GM18909 (cell line): ENCODE data around the gene FAM111A.
A peak's percentile ranks its signal among the peaks of the same experiment; 100 is the strongest.
"Not testable (repeated sequence)": the region's sequence is repeated elsewhere in the genome, so short reads cannot be mapped to it uniquely, and the experiment has no call there.

Source experiments
- ATAC-seq: cut with Tn5 transposase; IDR thresholded peaks from one replicate; pipeline ENCODE4 v1.9.1; 2021; ENCODE audit warnings: mild to moderate bottlenecking; ENCODE audit not compliant: unreplicated experiment, poor library complexity

The FAM111A gene, protein sequence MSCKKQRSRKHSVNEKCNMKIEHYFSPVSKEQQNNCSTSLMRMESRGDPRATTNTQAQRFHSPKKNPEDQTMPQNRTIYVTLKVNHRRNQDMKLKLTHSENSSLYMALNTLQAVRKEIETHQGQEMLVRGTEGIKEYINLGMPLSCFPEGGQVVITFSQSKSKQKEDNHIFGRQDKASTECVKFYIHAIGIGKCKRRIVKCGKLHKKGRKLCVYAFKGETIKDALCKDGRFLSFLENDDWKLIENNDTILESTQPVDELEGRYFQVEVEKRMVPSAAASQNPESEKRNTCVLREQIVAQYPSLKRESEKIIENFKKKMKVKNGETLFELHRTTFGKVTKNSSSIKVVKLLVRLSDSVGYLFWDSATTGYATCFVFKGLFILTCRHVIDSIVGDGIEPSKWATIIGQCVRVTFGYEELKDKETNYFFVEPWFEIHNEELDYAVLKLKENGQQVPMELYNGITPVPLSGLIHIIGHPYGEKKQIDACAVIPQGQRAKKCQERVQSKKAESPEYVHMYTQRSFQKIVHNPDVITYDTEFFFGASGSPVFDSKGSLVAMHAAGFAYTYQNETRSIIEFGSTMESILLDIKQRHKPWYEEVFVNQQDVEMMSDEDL

DNA sequence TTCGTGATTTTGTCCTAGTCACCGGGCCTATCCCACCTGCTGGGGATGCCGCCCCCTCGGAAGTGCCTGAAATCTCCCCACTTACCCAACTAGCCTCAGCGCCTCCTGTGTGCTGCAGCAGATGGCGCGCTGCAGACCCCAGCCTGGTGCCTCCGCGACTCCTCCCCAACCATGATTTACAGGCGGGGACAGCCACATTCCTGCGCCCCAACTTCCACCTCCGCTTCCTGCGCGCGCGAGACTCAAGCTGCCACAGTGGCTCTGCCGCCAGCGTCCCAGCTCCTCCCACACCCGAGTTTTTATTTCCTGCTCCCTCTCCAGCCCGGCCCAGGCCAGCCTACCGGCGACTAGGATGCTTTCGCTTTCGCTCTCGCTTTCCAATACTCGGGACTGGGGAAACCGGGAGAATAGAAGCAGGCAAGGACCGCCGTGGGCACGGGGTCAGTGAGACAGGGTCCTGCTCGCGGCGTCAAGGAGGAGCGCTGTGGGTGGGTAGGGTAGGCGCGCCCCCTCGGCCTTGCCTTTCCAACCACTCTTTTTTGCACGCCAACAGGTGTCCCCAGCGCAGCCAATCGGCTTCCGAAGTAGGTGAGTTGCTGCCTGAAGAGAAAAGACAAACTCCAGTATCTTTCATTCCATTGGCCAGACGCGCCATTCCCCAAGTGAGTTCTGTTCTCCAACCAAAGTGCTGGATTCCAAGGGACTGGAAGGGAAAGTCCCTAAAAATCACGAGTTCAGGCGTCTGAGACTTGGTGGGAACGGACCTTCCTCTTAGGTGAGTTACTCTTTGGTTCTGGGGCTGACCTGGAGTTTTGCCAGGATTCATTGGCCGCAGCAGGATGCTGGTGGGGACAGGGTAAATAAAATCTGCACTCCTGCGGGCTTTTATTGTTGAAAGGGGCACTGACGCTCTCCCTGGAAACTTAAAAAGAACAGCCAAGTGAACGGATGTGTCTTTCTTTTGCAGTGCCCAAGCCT is at the start of gene FAM111A:
TSS of gene FAM111A (plus strand) at position 327 of the 978 bp plus-strand sequence. CDS start 6,017 bp downstream, outside the sequence.
- ATAC-seq = peak; percentile 76

DNA sequence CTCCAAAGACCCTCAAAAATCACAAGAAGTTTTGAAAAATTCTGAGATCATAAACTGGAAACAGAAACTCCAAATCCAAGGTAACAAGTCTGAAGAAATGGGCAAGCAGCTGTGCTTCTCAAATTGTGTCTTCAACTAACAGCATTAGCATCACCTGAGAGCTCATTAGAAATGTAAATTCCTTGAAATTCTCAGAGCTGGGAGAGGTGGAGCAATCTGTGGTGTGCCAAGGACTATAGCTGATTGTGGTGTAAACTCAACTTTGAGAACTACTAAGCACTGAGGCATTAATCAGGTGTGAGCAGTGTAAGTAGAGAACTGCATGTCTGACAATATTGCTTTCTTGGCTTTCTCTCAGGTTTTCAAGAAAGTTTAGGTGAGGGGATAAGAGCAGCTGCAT is 49.1 kb upstream of the FAM111A start:
- not testable (repeated sequence) for ATAC-seq

DNA sequence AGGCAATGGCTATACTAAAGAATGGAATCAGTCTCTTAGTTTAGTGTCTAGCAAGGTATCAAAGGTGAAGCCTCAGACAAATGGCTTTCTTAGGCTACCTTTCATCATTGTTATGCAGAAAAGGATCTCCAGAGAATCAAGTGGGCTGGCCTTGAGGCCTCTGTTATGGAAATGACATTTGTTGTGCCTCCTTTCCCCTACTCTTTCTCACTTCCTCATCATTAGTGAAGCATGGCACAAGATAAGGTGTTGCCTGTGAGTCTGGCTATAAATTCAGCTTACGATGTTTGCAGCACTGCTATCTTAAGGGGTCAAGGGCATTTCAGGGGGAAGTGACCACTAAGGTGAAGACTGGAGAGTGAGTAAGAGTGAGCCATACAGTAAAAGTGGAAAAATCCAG is 47.4 kb upstream of the FAM111A start:
- ATAC-seq = peak; percentile 80

DNA sequence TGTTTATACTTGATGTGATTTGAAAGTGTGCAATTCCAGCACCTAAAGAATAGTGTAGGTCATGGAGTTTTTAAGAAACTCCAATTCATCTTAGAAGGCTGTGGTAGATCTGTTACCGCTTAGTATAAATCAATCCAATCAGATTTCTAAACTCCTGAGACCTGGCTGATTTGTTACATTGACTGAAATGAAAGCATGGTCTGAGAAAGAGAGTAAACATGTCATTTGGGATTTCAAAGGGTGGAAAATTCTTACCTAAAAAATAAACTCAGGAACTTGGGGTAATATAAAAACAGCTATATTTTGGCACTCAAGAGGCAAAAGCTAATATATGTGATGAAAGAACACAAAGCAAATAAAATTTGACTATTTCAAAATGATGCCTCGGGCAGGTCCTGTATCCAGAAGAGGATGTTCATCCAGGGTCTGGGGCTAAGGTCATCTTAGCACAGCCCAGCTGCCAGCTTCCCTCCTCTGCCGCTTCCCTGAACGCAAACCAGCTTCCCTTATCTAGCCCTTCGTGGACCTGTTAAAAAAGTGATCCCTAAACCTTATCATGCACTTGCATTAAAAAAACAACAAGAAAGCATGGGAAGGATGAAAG is 46.6 kb upstream of the FAM111A start:
- not testable (repeated sequence) for ATAC-seq

DNA sequence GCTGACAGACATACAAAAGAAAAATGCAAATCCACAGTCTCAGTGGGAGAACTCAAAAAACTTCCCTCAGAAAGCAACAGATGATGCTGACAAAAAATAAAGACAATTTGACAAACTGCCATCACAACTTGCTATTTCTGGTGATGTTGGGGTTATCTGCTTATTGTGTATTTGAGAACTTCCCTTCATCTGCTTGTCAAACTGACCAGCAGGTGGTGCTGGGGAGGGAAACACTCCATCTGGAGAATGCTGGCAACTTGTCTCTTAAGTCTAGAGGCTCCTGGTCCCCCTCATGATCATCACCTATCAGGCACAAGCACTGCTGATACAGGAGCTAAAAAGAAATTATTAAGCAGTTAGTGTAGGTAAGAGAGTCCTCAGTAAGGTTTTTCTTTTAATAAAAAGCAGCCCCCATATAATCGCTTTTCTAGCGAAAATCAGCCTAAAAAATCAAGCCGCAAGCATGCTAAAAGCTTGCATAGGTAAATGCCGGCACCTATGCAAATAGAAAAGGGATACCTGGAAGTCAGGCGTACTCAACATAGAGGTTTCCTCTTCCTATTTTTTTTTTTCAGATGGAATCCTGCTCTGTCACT is 45.4 kb upstream of the FAM111A start:
- ATAC-seq = no peak

DNA sequence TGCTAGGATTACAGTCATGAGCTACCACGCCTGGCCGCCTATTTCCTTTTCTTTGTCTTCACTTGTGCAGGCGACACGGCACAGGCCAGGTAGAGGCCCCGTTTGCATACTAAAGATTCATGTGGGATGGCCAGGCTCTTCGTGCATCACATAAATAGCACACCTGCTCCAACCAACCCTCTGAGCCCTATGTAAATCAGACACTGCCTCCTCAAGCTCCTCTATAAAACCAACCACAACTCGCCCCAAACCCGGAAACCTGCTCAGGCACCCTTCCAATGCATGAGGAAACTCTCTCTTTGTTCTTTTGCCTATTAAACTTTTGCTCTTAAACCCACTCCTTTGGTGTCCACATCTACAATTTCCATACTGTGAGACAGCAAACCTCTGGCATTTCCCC is 44.7 kb upstream of the FAM111A start:
- ATAC-seq = not testable (repeated sequence)

DNA sequence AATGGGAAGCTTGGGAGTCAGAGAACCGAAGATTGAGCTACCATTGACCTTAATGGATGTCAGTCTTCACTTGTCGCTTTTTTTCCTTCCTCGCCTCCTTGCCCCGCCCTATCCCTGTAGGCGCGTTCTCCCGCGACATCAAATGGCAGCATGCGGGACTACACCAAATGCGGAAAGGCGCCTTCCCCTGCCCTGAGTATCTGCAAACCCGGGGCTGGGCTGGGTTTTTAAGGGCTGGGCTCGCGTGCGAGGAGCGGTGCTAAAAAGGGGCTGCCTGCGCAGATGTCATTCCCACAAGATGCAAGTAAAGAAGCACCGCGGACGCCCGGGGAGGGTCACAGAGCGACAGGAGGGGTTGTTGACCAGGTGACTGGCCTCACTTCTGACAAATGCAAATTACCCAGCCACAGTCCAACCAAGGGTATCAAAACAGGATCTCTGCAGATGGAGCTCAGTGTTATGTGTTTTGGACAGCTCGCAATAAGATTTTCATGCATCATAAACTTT is 40.3 kb upstream of the FAM111A start:
- ATAC-seq = peak; percentile 80

DNA sequence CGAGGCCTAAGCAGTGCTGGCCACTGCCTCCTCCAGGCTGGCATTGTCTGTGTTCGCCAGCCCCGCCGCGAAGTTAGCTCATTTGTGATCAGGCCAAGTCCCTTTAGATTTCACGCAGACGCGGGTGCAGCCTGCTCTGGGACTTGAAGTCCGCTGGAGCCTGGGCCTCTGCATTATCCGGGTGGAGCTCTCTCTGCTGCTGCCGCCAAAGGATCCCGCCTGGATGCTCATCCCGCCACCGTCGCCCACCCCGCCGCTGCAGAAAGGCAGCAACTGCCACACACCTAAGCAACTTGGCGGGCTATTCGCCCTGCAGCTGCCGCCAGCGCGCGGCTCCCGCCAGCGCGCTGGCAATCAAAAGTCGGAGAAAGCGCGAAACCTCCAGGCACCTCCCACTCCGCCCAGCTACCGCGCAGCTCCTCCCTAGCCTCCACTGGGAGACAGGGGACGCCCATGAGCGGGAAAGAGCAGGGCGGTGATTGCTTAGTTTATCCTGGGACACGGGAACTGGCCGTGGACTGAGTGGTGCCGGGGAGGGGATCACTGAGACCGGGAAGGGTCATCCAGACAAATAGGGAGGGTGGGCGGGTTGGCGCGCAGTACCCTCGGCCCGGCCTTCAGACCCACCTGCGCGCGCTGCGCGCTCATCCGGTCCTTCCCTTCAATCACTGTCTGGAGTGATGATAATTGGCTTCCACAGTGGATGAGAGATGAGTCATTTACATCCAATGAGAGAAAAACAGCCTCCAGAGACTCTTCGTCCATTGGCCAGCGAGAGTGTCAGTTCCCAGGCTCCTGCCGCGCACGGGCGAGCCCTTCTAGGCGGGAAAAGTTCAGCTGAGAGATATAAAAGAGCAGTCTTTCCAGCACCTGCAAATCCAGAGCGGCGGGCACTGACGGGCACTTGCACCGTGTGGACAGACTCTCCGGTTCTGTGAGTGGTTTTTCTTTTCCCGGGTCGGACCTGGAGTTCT is 36.0 kb upstream of the FAM111A start, which contains the start of gene FAM111B:
TSS of gene FAM111B (plus strand) at position 875 of the 974 bp plus-strand sequence. CDS start 2,389 bp downstream, outside the sequence.
- peak; percentile 70 for ATAC-seq

DNA sequence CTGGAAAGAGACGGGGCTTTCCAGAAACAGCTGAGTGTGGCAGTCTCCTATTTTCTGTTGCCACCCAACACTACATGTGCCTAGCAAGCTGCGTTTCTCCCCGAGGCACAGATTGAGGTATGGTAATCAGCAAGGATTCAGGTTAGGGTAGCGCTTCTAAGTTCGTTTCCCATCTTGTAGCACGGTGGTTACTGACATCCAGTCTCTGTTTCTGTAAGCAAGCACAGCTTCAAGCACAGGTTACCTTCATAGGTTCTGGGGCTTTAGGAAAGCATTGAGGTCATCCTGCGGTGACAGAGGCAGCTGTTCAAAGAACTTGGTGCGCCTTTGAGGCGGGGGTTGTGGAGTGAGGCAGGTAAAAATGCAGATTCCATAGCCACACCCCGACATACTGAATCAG is 34.9 kb upstream of the FAM111A start:
- ATAC-seq = peak; percentile 39

DNA sequence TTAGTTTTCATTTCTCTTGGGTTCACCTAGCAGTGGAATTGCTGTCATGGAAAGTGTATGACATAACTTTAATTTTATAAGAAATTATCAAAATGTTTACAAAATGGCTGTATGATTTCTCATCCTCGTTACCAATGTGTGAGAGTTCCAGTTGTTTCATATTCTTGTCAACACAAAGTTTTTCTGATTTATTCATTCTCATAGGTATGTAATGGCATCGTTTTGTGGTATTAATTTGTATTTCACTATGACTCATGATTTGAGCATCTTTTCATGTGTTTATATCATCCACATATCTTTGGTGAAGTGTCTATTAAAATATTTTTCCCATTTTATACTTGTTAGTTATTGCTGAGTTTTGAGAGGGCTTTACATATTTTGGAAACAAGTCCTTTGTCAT is 30.2 kb upstream of the FAM111A start:
- no peak for ATAC-seq

DNA sequence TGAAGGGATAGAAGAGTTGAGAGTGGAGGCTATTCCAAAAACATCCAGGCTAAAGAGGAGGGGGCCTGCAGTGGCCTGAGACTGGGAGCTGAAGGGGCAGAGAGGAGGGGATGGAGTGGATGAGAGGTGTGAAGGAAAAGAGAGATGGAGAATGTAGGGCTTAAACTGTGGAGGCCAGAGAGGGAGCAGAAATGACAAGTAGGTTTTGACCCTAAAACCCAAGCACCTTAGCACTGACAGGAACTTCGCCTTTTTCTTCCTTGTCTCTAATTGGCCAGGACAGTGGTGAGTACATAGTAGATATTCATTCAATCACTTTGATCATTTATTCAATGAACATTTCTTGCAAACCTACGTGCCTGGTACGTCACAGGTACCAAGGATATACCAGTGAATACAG is 28.3 kb upstream of the FAM111A start:
- ATAC-seq = no peak

DNA sequence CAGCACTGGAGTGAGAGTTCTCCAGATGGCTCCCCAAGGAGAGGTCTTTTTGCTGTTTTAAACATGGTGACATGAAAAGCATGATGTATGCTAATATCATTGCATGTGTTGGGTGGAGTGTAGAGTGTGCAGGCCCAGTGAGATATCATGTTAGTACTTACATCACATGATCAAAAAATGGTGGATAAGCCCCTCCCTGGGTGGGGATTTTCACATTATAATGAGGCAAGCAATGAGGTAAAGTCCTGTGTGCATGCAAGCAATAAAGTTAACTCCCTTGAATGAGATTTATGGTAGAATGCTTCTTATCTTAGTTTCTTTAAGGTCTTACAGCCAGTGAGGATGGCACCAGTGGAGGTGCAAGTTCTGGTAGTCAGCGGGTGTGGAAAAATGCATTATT is 27.1 kb upstream of the FAM111A start:
- ATAC-seq = no peak

DNA sequence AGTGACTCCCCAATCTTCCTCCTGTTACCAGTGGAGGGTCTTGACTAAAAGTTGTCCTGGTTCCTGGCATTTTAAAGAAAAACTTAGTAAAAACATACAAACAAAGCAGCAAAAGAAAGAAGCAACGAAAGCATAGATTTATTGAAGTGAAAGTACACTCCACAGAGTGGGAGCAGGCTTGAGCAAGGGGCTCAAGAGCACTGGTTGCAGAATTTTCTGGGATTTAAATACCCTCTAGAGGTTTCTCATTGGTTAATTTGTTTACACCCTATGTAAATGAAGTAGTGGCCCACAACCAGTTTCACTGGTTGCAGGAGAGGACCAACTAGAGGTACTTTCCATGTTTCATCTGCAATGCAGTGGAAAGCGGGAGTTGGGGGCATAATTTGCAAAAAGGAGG is 24.9 kb upstream of the FAM111A start:
- ATAC-seq = no peak

DNA sequence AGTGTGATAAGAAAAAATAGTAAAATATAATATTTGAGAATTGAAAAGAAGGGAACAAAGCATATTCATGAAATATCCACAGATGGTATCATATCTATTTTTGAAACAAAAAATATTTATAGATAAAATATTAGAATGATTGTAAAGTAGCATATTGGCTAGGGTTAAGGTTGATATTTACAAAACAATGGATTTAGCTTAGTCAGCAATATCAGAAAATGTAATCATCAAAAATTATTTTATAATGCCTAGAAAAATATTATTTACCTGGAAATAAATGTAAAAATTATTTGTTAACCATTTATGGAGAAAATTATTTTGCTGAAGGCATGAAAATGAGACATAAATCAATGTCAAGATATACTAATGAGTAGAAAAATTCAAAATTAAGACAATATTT is 22.8 kb upstream of the FAM111A start:
- no peak for ATAC-seq

DNA sequence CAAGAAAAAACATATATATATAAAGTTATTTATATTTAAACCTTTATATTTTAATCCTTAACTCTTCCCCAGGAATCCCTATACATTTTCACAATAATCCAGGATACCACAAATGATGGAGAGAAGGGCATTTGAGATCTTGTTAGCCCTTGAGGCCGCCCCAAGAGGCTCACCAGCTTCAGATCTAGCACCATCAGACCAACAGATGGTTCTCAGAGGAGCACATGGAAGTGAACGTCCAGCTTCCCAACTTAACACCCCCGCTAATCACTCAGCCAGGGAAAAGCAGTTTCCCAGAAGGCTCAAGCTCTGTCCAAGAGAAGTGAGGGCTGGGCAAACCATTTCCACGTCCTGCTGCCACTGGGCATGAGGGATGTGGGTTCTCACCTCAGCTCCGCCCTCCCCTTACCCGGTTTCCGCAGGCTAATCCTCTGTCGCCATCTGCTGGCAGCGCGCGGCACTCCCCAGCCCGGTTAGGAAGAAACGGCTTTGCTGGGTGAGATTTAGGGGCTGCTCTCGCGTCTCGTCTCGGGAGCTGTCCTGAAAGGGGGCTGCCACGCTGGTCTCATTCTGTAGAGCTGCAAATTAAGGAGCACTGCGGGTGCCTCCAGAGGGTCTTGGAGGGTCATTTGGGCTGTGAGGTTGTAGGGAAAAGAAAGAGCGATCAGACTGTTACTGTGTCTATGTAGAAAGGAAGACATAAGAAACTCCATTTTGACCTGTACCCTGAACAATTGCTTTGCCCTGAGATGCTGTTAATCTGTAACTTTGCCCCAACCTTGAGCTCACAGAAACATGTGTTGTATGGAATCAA is 6.8 kb upstream of the FAM111A start:
- ATAC-seq = peak; percentile 98

DNA sequence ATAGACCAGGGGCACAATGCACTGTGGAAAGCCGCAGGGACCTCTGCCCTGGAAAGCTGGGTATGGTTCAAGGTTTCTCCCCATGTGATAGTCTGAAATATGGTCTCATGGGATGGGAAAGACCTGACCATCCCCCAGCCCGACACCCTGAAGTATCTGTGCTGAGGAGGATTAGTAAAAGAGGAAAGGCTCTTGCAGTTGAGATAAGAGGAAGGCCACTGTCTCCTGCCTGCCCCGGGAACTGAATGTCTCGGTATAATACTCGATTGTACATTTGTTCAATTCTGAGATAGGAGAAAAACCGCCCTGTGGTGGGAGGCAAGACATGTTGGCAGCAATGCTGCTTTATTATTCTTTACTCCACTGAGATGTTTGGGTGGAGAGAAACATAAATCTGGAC is 6.1 kb upstream of the FAM111A start:
- ATAC-seq = not testable (repeated sequence)

DNA sequence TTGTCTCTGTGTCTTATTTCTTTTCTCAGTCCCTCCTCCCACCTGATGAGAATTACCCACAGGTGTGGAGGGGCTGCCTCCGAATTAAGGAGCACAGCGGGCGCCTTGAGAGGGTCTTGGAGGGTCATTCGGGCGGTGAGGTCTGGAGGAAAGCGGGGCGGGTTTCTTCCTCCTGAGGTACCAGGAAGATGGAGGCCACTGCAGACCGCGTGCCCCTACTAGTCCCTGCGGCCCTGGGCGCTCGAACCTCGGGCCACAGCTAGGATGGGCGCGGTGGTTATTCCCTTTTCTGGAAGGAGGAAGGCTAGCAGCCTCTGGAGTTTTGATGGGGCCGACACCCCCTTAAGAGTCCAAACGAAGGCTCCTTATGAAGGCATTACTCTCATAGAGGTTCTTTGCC is 5.5 kb upstream of the FAM111A start:
- ATAC-seq = no peak

DNA sequence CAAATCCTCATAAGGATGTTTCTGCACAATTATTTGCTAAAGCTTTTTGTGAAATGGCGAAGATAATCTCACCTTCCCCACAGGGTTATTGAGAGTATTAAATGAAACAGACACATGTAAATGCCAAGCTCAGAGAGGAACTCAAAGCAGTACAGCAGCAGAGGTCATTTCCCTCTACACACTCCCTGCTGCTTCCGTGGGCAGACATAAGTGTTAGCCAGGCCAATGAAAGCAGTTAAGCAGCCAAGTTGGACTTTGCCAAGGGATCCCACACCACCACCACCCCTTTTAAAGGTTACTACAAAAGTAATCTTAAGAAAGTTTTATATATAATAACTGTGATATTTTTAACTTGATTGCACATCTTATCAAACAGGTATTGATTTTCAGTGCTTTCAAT is 4.0 kb upstream of the FAM111A start:
- no peak for ATAC-seq
